SK-N-SH treated with all-trans-retinoic acid at 6 μM for 48 hours (cell line): ENCODE results near the gene MRPS9.

ENCODE experiments used
- ATAC-seq: fragments of 200-7000 bp; cut with Tn5 transposase; 3 replicates; pipeline ENCODE4 v1.9.1; 2020; ENCODE audit warnings: mild to moderate bottlenecking, moderate library complexity
- ARNTL ChIP-seq: fragments of 450-650 bp; formaldehyde crosslinking; IDR thresholded peaks from 2 replicates; pipeline ENCODE4 v1.5.0; 2020; ENCODE audit warnings: low read depth, mild to moderate bottlenecking, moderate library complexity, borderline replicate concordance
- BACH2 ChIP-seq: fragments of 250-450 bp; sonication (Bioruptor Pico); IDR thresholded peaks from 2 replicates; pipeline ENCODE4 v1.9.0; 2021; ENCODE audit warnings: mild to moderate bottlenecking, borderline replicate concordance
- CREB5 ChIP-seq: fragments of 250-450 bp; sonication (Bioruptor Pico); IDR thresholded peaks from 2 replicates; pipeline ENCODE4 v1.5.1; 2020; ENCODE audit warnings: low read depth, mild to moderate bottlenecking, moderate library complexity
- CSDC2 ChIP-seq: fragments of 250-450 bp; sonication (Bioruptor Pico); IDR thresholded peaks from 2 replicates; pipeline ENCODE4 v1.5.0; 2020; ENCODE audit warnings: mild to moderate bottlenecking, moderate library complexity
- CSRNP3 ChIP-seq: fragments of 250-450 bp; sonication (Bioruptor Pico); IDR thresholded peaks from 2 replicates; pipeline ENCODE4 v1.5.1; 2021; ENCODE audit warnings: mild to moderate bottlenecking, moderate library complexity
- ESRRG ChIP-seq: fragments of 250-450 bp; sonication (Bioruptor Pico); IDR thresholded peaks from 2 replicates; pipeline ENCODE4 v1.6.1; 2021; ENCODE audit warnings: mild to moderate bottlenecking
- GLIS3 ChIP-seq: fragments of 250-450 bp; sonication (Bioruptor Pico); IDR thresholded peaks from 2 replicates; pipeline ENCODE4 v1.5.0; 2020; ENCODE audit warnings: mild to moderate bottlenecking, moderate library complexity
- ISL1 ChIP-seq: fragments of 250-450 bp; sonication (Bioruptor Pico); IDR thresholded peaks from 2 replicates; pipeline ENCODE4 v2.1.2; 2022; ENCODE audit warnings: mild to moderate bottlenecking, moderate library complexity
- OSR1 ChIP-seq: fragments of 250-450 bp; sonication (Bioruptor Pico); IDR thresholded peaks from 2 replicates; pipeline ENCODE4 v1.8.0; 2022; ENCODE audit warnings: moderate library complexity, mild to moderate bottlenecking, inconsistent platforms
- PATZ1 ChIP-seq: fragments of 250-450 bp; sonication (Bioruptor Pico); IDR thresholded peaks from 2 replicates; pipeline ENCODE4 v1.8.0; 2020; ENCODE audit warnings: mild to moderate bottlenecking, moderate library complexity, borderline replicate concordance
- POU6F1 ChIP-seq: fragments of 250-450 bp; sonication (Bioruptor Pico); IDR thresholded peaks from 2 replicates; pipeline ENCODE4 v1.8.0; 2021; ENCODE audit warnings: low read depth, mild to moderate bottlenecking, moderate library complexity, borderline replicate concordance
- PPARA ChIP-seq: fragments of 250-450 bp; sonication (Bioruptor Pico); IDR thresholded peaks from 2 replicates; pipeline ENCODE4 v1.5.0; 2020; ENCODE audit warnings: mild to moderate bottlenecking, borderline replicate concordance
- RARB ChIP-seq: fragments of 250-450 bp; sonication (Bioruptor Pico); IDR thresholded peaks from 2 replicates; pipeline ENCODE4 v1.8.0; 2021; ENCODE audit warnings: mild to moderate bottlenecking, moderate library complexity
- SNAI2 ChIP-seq: fragments of 250-450 bp; sonication (Bioruptor Pico); IDR thresholded peaks from 2 replicates; pipeline ENCODE4 v1.5.0; 2020; ENCODE audit warnings: mild to moderate bottlenecking, moderate library complexity
- TCF4 ChIP-seq: fragments of 250-450 bp; sonication (Bioruptor Pico); IDR thresholded peaks from 2 replicates; pipeline ENCODE4 v1.8.0; 2021; ENCODE audit warnings: mild to moderate bottlenecking, moderate library complexity, borderline replicate concordance
- TOX ChIP-seq: fragments of 250-450 bp; sonication (Bioruptor Pico); IDR thresholded peaks from 2 replicates; pipeline ENCODE4 v1.8.0; 2021; ENCODE audit warnings: mild to moderate bottlenecking, moderate library complexity, borderline replicate concordance
- TSHZ2 ChIP-seq: fragments of 250-450 bp; sonication (Bioruptor Pico); IDR thresholded peaks from 2 replicates; pipeline ENCODE4 v1.5.0; 2020; ENCODE audit warnings: mild to moderate bottlenecking, moderate library complexity
- ZC3H10 ChIP-seq: fragments of 250-450 bp; sonication (Bioruptor Pico); IDR thresholded peaks from 2 replicates; pipeline ENCODE4 v1.5.1; 2021; ENCODE audit warnings: mild to moderate bottlenecking, moderate library complexity
- ZFP3 ChIP-seq: fragments of 250-450 bp; sonication (Bioruptor Pico); IDR thresholded peaks from 2 replicates; pipeline ENCODE4 v1.5.0; 2020; ENCODE audit warnings: mild to moderate bottlenecking, moderate library complexity
- ZFP30 ChIP-seq: fragments of 450-650 bp; formaldehyde crosslinking; IDR thresholded peaks from 2 replicates; pipeline ENCODE4 v1.5.0; 2022; ENCODE audit warnings: mild to moderate bottlenecking, moderate library complexity
- ZNF70 ChIP-seq: fragments of 450-650 bp; formaldehyde crosslinking; IDR thresholded peaks from 2 replicates; pipeline ENCODE4 v1.5.0; 2020; ENCODE audit warnings: mild to moderate bottlenecking, moderate library complexity
- ZNF8 ChIP-seq: fragments of 450-650 bp; formaldehyde crosslinking; IDR thresholded peaks from 2 replicates; pipeline ENCODE4 v1.5.0; 2020; ENCODE audit warnings: mild to moderate bottlenecking, moderate library complexity

The MRPS9 gene

GRCh38 chr2:105007367-105007766 is 30.5 kb upstream of the MRPS9 start:
- ATAC-seq = no peak
- TF ChIP-seq CSRNP3 (CRISPR knock-in tag) (no peak), ZFP3 (CRISPR knock-in tag) (no peak), PPARA (CRISPR knock-in tag) (no peak), TSHZ2 (CRISPR knock-in tag) (no peak), ISL1 (CRISPR knock-in tag) (no peak), BACH2 (CRISPR knock-in tag) (no peak), ZFP30 (CRISPR knock-in tag) (no peak), ZNF8 (CRISPR knock-in tag) (no peak), PATZ1 (CRISPR knock-in tag) (no peak), ARNTL (CRISPR knock-in tag) (no peak), ESRRG (CRISPR knock-in tag) (no peak), CREB5 (CRISPR knock-in tag) (no peak), ZC3H10 (CRISPR knock-in tag) (no peak), CSDC2 (CRISPR knock-in tag) (no peak), TCF4 (no peak), RARB (CRISPR knock-in tag) (no peak), GLIS3 (CRISPR knock-in tag) (no peak), TOX (no peak), POU6F1 (no peak)

- no peak for ATAC-seq
- TF ChIP-seq ZC3H10 (CRISPR knock-in tag) (no peak), BACH2 (CRISPR knock-in tag) (no peak), OSR1 (CRISPR knock-in tag) (no peak), SNAI2 (no peak), GLIS3 (CRISPR knock-in tag) (no peak), ZFP30 (CRISPR knock-in tag) (no peak), PATZ1 (CRISPR knock-in tag) (no peak), PPARA (CRISPR knock-in tag) (no peak), ISL1 (CRISPR knock-in tag) (no peak), ZNF8 (CRISPR knock-in tag) (no peak), RARB (CRISPR knock-in tag) (no peak), ESRRG (CRISPR knock-in tag) (no peak), TCF4 (no peak), ARNTL (CRISPR knock-in tag) (no peak), POU6F1 (no peak), TSHZ2 (CRISPR knock-in tag) (no peak), ZNF70 (CRISPR knock-in tag) (no peak), CSDC2 (CRISPR knock-in tag) (no peak)
Measured at GRCh38 chr2:105032476-105032875, 5.4 kb upstream of the MRPS9 start.
